ENCODE data around the gene USP15.

DNA sequence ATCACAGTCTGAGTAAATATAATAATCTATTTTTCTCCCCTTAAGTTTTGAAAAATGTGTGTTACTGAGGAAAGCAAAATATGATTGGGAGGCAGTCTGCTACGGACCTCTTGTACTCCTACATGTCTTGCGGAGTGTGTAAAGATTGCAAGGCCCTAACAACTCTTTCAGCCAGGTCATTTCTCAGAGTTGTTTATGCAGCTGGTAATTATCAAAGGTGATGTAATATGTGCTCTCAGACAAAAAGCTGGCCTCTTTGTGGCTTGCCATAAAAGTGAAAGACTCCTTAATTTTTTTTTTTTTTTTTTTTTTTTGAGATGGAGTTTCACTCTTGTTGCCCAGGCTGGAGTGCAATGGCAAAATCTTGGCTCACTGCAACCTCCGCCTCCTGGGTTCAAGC lies 165.9 kb downstream of the USP15 start:
- TF ChIP-seq, protein P1, sequence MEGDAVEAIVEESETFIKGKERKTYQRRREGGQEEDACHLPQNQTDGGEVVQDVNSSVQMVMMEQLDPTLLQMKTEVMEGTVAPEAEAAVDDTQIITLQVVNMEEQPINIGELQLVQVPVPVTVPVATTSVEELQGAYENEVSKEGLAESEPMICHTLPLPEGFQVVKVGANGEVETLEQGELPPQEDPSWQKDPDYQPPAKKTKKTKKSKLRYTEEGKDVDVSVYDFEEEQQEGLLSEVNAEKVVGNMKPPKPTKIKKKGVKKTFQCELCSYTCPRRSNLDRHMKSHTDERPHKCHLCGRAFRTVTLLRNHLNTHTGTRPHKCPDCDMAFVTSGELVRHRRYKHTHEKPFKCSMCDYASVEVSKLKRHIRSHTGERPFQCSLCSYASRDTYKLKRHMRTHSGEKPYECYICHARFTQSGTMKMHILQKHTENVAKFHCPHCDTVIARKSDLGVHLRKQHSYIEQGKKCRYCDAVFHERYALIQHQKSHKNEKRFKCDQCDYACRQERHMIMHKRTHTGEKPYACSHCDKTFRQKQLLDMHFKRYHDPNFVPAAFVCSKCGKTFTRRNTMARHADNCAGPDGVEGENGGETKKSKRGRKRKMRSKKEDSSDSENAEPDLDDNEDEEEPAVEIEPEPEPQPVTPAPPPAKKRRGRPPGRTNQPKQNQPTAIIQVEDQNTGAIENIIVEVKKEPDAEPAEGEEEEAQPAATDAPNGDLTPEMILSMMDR (IDR thresholded peaks at IDR 0.05; ENCODE audit: borderline replicate concordance, extremely low read depth, low read length, poor library complexity, severe bottlenecking) = no peak
- no peak for TF ChIP-seq EZH2 (IDR thresholded peaks at IDR 0.05; ENCODE audit: borderline replicate concordance, low read depth, low read length, severe bottlenecking)

Measured in DND-41 (cell line).